ENCODE results near the gene XPR1.
"Not testable (repeated sequence)": the region's sequence is repeated elsewhere in the genome, so short reads cannot be mapped to it uniquely, and the experiment has no call there.

XPR1 gene

DNA sequence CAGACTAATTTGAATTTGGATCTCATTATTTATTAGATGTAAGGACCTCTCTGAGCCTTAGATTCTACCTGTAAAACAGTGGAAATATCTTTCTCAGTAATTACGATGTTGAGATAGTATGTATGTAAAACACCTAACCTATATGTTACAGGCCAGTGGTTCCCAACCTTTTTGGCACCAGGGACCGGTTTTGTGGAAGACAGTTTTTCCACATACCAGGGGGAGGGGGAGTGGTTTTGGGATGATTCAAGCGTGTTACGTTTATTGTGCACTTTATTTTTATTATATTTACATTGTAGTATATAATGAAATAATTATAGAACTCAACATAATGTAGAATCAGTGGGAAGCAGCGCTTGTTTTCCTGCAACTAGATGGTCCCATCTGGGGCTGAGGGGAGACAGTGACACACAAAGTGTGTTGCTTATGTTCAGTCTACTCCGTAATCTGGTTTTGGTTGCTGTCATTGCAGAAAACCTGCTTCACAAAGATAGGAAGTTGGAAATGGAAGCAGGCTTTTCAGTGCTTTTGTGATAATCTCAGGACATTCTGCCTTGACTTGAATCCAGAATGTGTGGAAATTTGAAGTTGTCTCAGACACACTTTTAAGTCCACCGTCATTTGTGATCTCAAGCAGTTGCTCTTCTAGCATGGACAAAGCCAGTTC is 12.8 kb downstream of the XPR1 start:
- DNase-seq: no peak

DNA sequence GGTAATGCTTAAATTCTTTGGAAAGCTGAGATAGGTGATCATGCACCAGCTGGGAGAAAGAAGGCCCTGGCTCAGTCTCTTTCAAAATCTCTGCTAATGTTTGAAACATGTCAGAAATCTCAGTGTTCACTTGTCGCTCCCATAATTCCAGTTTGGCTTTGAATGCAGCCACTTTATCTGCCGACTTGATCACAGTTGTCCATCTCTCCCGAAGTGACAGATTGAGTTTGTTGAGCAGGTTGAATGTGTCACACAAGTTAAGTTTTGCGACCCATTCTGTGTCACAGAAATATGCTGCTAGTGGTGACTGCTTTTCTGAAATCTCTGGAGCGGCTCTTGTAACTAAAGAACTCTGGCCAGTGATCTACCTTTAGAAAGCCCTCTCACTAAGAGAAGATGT is 13.4 kb downstream of the XPR1 start:
- DNase-seq: not testable (repeated sequence)

DNA sequence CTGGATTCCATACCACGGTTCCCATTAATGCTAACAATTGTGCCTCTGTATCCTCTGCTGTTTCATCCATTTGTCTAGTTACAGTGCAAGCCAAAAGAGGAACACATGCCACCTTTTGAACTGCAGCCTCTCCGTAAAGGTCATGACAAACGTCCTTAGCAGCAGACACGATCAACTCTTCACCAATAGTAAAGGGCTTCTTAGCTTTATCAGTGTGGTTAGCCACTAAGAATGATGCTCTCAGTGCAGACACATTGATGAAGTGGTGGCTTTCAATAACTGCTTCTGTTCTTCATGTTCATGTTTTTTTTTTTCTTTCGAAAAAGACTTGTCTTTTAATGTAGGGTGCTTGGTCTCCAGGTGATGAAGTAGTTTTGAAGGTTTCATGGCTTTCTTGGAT is 14.3 kb downstream of the XPR1 start:
- DNase-seq: no peak

DNA sequence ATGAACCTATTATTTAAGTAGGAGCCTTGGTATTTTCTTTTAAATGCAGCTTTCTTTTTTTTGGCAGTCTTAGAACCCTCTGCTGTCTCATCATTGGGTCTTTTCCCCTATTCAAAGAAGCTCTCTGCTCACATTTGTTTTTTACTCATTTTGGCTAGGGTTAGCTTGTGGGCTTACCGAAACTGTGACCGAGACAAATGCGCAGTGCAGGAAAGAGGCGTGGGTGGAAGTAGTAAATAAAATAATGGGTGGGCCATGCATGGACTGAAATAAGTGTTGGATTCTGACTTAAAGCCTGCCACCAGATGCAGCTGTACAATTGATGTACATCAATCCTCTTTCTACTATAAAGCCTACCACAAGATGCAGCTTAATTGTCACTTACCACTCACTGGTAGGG is 14.7 kb downstream of the XPR1 start:
- no peak for DNase-seq

DNA sequence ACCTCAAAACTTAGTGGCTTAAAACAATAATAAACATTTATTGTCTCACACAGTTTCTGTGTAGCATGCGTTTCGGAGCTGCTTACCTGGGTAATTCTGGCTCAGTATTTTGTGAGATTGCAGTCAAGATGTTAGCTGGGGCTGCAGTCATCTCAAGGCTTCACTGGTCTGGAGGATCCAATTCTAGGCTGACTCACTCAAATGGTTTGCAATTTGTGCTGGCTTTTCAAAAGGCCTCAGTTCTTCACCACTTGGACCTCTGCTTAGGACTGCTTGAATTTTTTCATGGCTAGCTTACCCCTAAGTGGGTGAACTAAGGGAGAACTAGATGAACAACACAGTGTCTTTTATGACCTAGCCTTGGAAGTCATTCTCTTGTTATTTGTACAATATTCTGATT is 21.0 kb downstream of the XPR1 start:
- no peak for DNase-seq

DNA sequence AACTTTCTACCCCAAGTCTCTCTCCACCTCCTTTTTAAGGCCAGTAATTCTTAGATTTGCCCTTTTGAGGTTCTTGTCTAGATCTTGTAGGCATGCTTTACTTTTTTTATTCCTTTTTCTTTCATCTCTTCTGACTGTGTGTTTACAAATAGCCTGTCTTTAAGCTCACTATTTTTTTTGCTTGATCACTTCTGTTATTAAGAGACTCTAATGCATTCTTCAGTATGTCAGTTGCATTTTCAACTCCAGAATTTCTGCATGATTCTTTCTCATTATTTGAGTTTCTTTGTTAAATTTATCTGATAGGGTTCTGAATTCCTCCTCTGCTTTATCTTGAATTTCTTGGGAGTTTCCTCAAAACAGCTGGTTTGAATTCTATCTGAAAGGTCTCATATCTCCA is 30.9 kb downstream of the XPR1 start:
- DNase-seq: no peak

DNA sequence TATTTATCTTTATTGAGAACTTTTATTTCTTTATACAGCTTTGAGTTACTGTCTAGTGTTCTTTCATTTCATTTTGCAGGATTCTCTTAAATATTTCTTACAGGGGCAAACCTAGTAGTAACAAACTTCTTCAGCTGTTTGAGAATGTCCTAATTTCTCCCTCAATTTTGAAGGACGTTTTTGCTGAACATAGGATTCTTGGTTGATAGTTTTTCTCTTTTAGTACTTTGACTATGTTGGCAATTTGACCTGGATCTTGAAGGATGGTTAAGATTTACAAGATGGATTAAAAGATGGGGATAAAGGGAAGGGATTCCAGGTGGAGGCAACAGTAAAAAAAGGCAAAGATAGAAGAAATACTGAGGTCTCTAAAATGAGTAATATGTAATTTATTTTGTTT is 38.9 kb downstream of the XPR1 start:
- DNase-seq: no peak

DNA sequence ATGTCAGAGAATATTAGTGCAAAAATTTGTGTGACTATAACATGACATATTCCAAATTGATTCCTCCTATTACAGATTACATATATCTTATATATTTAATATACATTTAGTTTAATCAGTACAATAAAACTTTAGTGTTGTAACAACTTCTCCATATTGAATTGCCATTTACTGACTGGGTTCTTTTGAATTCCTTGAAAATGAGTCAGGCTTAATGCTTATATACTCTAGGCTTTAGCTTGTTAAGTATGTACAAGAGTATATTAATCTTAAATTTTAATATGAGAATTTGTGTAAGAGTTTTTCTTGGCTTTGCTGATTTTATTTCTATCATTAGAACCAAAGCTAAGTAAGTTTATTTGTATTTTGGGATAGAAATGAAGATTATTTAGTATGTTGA is 40.3 kb downstream of the XPR1 start:
- DNase-seq: no peak

DNA sequence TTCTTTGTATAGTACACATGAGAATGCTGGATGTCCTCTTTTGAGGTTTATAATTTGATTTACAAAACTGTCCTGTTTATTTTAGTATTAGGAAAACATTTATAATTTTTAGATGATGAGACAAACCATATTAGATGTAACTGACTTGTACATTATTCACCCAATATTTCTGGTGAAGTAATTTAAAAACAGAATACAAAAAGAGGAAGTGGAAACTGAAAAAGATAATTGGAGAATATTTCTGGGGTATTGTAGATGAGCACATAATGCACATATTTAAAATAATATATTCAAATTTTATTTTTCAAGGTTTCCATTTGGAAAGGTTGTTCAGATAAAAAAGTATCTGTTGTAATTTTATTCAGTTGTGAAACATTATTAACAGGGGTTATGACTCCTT is 40.7 kb downstream of the XPR1 start:
- DNase-seq: no peak

DNA sequence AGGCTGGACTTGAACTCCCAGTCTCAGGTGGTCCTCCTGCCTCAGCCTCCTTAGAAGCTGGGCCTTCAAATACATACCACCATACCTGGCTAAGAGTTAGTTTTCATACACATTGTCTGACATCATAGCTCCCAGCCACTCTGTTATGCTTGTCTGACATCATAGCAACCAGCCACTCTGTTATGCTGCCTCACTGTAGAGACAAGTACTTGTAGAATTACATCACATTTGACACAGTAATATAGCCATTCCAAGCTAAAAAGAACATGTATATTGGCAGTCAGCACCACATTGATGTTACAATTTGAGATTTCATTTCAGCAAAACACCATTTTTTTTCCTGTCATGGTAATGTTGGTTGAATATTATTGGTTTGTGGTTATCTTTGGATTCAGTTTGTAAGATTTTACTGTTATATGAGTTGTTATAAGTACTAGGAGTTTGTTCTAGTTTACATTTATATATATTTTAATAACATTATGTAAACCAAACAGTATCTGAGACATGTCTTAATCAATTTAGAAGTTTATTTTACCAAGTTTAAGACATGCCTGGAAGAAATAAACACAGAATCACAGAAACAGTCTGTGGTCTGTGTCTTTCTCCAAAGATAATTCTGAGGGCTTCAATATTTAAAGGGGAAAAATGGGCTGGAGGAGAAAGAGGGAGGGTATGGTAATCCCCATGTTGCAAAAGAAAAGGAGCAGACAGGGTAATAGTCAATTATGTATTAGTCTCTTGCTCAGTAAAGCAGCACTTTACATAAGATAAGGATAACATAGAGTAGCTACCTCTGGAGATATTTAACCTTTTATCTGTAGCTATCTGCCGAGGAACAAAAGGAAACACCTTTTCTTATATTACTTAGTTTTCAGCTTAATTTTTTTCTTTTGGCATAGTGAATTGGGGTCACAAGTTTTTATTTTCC is 43.0 kb downstream of the XPR1 start:
- DNase-seq: no peak

DNA sequence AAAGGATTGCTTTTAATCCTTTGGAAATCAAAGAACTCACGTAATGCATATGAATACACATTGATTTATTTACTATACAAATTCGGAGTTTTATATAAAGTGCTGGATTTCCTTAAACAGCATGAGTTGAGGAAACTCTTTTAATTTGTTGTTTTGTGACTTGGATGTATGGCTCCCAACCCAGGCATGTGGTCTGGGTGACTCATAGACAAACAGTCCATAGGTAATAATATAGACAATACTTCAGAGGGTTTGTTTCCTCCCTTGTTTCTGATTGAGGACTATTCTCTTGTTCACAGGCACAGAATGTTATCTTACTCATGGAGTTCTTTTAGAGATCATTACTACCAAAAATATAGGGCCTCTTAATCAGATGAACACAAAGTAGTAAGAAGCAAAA is 43.8 kb downstream of the XPR1 start:
- DNase-seq: no peak

DNA sequence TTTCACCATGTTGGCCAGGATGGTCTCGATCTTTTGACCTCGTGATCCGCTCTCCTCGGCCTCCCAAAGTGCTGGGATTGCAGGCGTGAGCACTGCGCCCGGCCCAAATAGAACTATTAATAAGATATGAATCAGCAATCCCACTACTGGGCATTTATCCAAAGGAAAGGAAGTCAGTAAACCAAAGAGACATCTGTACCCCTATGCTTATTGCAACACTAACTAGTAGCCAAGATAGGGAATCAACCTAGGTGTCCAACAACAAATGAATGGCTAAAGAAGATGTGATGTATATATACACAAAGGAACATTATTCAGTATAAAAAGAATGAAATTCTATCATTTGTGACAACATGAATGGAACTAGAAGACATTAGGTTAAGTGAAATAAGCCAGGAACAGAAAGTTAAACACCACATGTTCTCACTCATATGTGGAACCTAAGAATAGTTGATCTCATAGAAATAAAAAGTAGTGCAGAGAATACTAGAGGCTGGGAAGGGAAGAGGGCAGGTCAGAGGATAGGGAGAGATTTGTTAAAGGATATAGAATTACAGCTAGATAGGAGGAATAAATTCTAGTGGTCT is 48.8 kb downstream of the XPR1 start:
- no peak for DNase-seq

DNA sequence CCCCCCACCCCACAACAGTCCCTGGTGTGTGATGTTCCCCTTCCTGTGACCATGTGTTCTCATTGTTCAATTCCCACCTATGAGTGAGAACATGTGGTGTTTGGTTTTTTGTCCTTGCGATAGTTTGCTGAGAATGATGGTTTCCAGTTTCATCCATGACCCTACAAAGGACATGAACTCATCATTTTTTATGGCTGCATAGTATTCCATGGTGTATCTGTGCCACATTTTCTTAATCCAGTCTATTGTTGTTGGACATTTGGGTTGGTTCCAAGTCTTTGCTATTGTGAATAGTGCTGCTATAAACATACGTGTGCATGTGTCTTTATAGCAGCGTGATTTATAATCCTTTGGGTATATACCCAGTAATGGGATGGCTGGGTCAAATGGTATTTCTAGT is 51.3 kb downstream of the XPR1 start:
- DNase-seq: not testable (repeated sequence)

DNA sequence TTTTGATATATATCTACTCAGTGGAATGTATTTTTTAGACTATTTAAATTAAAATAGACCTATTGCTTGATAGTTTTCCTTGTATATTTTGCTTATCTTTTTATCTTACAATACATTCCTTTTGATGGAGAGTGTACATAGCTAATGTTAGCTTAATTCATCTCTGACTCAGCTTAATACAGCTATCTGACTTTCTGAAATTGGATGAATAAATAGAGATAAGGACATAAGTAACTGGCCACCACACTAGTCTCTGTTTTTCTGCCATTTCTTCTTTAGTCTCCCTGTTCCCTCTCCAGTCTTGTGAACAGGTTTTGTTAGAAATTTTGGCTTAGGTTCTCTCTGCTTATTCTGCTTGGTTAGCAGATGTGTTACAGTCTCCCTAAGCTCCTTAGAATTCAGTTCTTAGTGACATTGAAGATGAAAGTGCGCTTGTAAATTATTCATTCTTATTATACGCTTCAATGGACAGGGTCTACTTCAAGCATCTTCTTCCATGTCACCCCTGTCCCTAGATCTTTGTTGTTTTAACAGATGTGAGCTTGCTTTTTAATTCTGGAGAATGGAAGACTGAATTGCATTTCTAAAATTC is 59.6 kb downstream of the XPR1 start:
- DNase-seq: peak; percentile 34

DNA sequence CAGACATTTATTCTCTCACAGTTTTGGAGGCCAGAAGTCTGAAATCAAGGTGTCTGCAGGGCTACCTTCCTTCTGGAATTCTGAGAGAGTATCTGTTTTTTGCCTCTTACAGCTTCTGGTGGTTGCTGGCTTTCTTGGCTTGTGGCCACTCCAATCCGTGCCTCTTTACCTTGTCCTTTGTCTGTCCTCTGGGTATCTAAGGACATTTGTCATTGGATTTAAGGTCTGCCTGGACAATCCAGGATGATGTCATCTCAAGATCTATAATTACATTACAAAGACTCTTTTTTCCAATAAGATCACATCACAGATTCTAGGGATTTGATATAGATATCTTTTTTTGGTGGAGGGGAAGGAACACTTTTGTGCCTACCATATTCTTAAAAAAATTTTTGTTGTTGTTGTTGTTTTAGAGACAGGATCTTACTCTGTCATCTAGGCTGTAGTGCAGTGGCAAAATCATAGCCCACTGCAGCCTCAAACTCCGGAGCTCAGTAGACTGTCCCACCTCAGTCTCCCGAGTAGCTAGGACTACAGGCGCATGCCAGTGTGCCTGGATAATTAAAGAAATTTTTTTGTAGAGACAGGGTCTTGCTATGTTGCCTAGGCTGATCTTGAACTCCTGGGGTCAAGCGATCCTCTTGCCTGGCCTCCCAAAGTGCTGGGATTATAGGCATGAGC is 61.9 kb downstream of the XPR1 start:
- no peak for DNase-seq

DNA sequence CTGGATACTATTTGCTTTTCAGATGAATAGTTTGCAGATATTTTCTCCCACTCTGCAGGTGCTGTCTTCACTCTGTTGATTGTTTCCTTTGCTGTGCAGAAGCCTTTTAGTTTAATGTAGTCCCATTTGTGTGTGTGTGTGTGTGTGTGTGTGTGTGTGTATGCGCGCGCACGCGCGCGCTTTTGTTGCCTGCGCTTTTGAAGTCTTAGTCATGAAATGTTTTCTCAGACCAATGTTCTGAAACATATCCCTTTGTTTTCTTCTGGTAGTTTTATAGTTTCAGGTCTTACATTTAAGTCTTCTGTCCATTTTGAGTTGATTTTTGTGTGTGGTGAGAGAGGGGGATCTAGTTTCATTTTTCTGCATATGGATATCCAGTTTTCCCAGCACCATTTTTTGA is 63.5 kb downstream of the XPR1 start:
- no peak for DNase-seq

DNA sequence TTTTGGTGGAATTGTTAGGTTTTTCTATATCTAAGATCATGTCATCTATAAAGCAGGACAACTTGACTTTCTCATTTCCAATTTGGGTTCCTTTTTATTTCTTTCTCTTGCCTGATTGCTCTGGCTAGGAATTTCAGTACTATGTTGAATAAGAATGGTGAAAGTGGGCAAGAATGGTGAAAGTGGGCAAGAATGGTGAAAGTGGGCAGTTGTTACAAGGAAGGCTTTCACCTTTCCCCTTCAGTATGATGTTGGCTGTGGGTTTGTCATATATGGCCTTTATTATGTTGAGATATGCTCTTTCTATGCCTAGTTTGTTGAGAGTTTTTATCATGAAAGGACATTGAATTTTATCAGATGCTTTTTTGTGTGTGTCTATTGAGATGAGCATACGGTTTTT is 64.5 kb downstream of the XPR1 start:
- no peak for DNase-seq

DNA sequence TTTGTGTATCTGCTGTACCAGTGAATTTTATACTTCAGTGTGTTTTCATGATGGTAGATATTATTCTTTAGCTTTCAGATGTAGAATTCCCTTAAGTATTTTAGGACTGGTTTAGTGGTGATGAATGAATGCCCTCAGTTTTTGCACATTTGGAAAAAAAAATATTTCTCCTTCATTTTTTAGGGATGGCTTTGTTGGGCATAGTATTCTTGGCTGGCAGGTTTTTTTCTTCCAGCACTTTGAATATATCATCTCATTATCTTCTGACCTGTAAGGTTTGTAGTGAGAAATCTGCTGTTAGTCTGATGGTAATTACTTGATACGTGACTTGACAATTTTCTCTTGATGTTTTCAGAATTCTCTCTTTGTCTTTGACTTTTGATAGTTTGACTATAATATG is 66.8 kb downstream of the XPR1 start:
- no peak for DNase-seq

DNA sequence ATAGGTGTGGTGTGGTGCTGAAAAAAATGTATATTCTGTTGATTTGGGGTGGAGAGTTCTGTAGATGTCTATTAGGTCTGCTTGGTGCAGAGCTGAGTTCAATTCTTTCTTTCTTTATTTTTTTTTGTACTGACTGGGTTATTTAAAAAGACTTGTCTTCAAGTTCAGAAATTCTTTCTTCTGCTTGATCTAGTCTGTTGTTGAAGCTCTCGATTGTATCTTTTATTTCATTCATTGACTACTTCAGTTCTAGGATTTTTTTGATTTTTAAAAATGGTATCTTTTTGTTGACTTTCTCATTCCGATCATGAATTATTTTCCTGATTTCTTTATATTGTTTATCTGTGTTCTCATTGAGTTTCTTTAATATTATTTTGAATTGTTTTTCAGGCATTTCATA is 70.6 kb downstream of the XPR1 start:
- not testable (repeated sequence) for DNase-seq

DNA sequence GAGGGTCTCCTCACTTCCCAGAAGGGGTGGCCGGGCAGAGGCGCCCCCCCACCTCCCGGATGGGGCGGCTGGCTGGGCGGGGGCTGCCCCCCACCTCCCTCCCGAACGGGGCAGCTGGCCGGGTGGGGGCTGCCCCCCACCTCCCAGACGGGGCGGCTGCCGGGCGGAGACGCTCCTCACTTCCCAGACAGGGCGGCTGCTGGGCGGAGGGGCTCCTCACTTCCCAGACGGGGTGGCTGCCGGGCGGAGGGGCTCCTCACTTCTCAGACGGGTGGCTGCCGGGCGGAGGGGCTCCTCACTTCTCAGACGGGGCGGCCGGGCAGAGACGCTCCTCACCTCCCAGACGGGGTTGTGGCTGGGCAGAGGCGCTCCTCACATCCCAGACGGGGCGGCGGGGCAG is 78.9 kb downstream of the XPR1 start:
- DNase-seq: not testable (repeated sequence)

DNA sequence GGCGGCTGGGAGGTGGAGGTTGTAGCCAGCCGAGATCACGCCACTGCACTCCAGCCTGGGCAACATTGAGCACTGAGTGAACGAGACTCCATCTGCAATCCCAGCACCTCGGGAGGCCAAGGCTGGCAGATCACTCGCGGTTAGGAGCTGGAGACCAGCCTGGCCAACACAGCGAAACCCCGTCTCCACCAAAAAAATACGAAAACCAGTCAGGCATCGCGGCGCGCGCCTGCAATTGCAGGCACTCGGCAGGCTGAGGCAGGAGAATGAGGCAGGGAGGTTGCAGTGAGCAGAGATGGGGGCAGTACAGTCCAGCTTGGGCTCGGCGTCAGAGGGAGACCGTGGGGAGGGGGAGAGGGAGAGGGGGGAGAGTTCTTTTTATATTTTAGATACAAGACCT is 79.4 kb downstream of the XPR1 start:
- DNase-seq: not testable (repeated sequence)

DNA sequence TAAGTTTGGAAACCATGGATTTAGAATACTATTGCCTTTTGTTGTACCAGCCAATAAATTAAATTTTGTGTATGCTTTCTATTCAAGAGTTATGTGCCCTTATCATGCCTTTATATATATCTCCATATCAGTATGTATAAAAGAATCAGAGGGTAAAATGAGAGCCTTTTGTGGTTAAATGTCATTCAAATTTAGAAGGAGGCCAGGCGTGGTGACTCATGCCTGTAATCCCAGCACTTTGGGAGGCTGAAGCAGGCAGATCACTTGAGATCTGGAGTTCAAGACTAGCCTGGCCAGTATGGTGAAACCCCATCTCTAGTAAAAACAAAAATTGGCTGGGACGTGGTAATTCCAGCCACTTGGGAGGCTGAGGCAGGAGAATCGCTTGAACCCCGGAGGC is 88.9 kb downstream of the XPR1 start:
- no peak for DNase-seq

DNA sequence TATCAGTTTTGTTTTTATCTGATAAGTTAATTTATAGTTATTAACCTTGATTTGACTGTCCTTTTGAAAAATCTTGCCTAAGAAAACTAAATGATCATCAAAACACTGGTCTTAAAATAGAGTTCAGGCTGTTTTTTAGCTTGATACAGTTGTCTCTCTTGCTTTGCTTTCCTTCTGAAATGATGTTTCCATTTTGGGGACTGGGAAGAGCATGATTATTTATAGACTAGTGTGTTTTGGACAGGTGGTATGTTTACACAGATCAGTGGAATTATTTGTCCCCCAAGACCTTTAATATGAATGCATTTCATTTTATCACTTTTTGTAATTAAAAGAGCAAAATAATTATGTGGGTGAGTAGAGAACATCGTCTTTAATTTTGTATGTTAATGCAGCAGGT is 90.8 kb downstream of the XPR1 start:
- DNase-seq: no peak

Measured in DMS79 (cell line).